ENCODE data around the gene CAV3. TPM values are rescaled to one million over a fixed set of nuclear protein-coding genes. Genes with fewer than 3 reads are reported as not detected.

The CAV3 gene
- polyA plus RNA-seq, 3 donors = not detected

DNA sequence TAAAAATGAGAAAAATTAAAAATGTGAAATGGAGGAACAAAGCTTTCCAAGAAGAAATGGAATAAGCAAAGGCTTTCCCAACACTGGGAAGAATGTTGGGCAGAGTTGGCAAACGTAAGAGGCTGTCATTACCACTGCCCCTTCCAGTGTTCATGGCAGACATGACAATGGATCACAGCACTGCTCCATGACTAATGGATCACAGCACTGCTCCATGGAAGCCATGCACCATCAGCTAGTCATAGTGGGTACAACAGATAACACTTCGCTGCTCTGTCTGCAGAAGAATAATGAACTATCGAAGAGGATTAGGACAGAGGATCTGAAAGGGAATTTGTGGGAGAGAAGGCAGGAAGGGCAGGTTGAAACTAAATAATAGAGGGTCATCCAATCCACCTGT lies 5.0 kb downstream of the CAV3 start:
- H3K4me3 Mint-ChIP-seq = no peak overlapping the region
- no peak for TF ChIP-seq CTCF (IDR thresholded peaks at IDR 0.05)
- WGBS (ENCODE audit: insufficient coverage) = 29% methylated on average over 1 of the region's 3 CpGs

GRCh38 chr3:8739757-8740504 lies 6.3 kb downstream of the CAV3 start:
- Mint-ChIP-seq H3K4me1 (peaks cover 11% of the 10 kb centered on the region), H3K9me3 (no peaks in the 10 kb centered on the region), H3K27me3 (ENCODE audit: low read depth in 3 of 3) (peaks cover 5 to 22% (median 21%) of the 10 kb centered on the region in 3 donors), H3K4me3 (no peak overlapping the region), H3K36me3 (no peaks in the 10 kb centered on the region), H3K27ac (no peak overlapping the region)
- DNase-seq = no peak
- Histone ChIP-seq H3K27ac (ENCODE audit: low read depth in 1 of 2, low read length in 2 of 2) (no peak overlapping the region), H3K4me1 (ENCODE audit: control insufficient read depth in 1 of 2, insufficient read depth in 2 of 2, low read length in 2 of 2) (peaks cover 4 to 9% of the 10 kb centered on the region in 2 donors), H3K79me2 (ENCODE audit: insufficient read depth, low read length) (no peaks in the 10 kb centered on the region), H3K4me2 (replicated peaks; ENCODE audit: extremely low read depth, low read length, poor library complexity, severe bottlenecking) (no peak overlapping the region), H3K9ac (ENCODE audit: insufficient read depth, low read length, poor library complexity, severe bottlenecking) (no peak overlapping the region), H4K20me1 (ENCODE audit: insufficient read depth, low read length) (no peaks in the 10 kb centered on the region), H3K9me3 (replicated peaks in 1 of 2; ENCODE audit: control insufficient read depth in 1 of 2, insufficient read depth in 1 of 2, low read length in 2 of 2) (no peaks in the 10 kb centered on the region), H2AFZ (ENCODE audit: insufficient read depth, low read depth, low read length, poor library complexity, severe bottlenecking) (no peak overlapping the region), H3K27me3 (ENCODE audit: control insufficient read depth in 2 of 2, insufficient read depth in 2 of 2, low read length in 2 of 2) (peaks cover 0 to 4% of the 10 kb centered on the region in 2 donors), H3K36me3 (replicated peaks in 1 of 2; ENCODE audit: control insufficient read depth in 1 of 2, insufficient read depth in 2 of 2, low read length in 2 of 2) (no peaks in the 10 kb centered on the region), H3K4me3 (replicated peaks in 1 of 3; ENCODE audit: low read depth in 2 of 3, low read length in 3 of 3) (no peak overlapping the region)
- no peak for TF ChIP-seq CTCF (IDR thresholded peaks at IDR 0.05)
- intact Hi-C loops (cut with micrococcal nuclease) = no loop called here
- 73% methylated on average over 2 of the region's 5 CpGs for WGBS (ENCODE audit: insufficient coverage)

More for the DNA sequence above, 5.0 kb downstream of the CAV3 start:
- Histone ChIP-seq H3K4me2 (replicated peaks; ENCODE audit: extremely low read depth, low read length, poor library complexity, severe bottlenecking) (no peak overlapping the region), H3K9ac (ENCODE audit: insufficient read depth, low read length, poor library complexity, severe bottlenecking) (no peak overlapping the region), H3K4me3 (replicated peaks in 1 of 3; ENCODE audit: low read depth in 2 of 3, low read length in 3 of 3) (no peak overlapping the region), H3K36me3 (replicated peaks in 1 of 2; ENCODE audit: control insufficient read depth in 1 of 2, insufficient read depth in 2 of 2, low read length in 2 of 2) (no peaks in the 10 kb centered on the region), H3K4me1 (ENCODE audit: control insufficient read depth in 1 of 2, insufficient read depth in 2 of 2, low read length in 2 of 2) (peaks cover 4 to 5% of the 10 kb centered on the region in 2 donors), H3K27ac (ENCODE audit: low read depth in 1 of 2, low read length in 2 of 2) (no peak overlapping the region), H3K9me3 (replicated peaks in 1 of 2; ENCODE audit: control insufficient read depth in 1 of 2, insufficient read depth in 1 of 2, low read length in 2 of 2) (no peaks in the 10 kb centered on the region), H3K79me2 (ENCODE audit: insufficient read depth, low read length) (no peaks in the 10 kb centered on the region), H3K27me3 (ENCODE audit: control insufficient read depth in 2 of 2, insufficient read depth in 2 of 2, low read length in 2 of 2) (peaks cover 0 to 4% of the 10 kb centered on the region in 2 donors), H4K20me1 (ENCODE audit: insufficient read depth, low read length) (no peaks in the 10 kb centered on the region), H2AFZ (ENCODE audit: insufficient read depth, low read depth, low read length, poor library complexity, severe bottlenecking) (no peak overlapping the region)
- Mint-ChIP-seq H3K9me3 (no peaks in the 10 kb centered on the region), H3K27me3 (ENCODE audit: low read depth in 3 of 3) (peaks cover 5 to 24% (median 21%) of the 10 kb centered on the region in 3 donors), H3K4me1 (peaks cover 7% of the 10 kb centered on the region), H3K36me3 (no peaks in the 10 kb centered on the region), H3K27ac (no peak overlapping the region)
- no peak for DNase-seq
- intact Hi-C loops (cut with micrococcal nuclease) = no loop called here

All from CD14-positive monocyte (primary cell).